Naive B cell (primary cell): Measurements from ENCODE around the gene ARRB2. TPM values are rescaled to one million over a fixed set of nuclear protein-coding genes. Genes with fewer than 3 reads are reported as not detected.

Experiments used
- ATAC-seq, 2 donors: fragments of 150-1000 bp; cut with Tn5 transposase; 2 replicates each; pipeline ENCODE4 v1.10.0; 2021; ENCODE audit warnings: low read depth in 2 of 2, mild to moderate bottlenecking in 2 of 2, moderate library complexity in 2 of 2
- DNase-seq: peaks from one replicate; pipeline ENCODE4 v3.0.0; 2022
- H3K27ac Mint-ChIP-seq, 6 donors: one replicate each; pipeline ENCODE4 v1.8.0; 2020 to 2022; ENCODE audit warnings: mild to moderate bottlenecking in 6 of 6, mixed read lengths in 6 of 6, moderate library complexity in 5 of 6, inconsistent platforms in 2 of 6
- H3K27me3 Mint-ChIP-seq, 3 donors: one replicate each; pipeline ENCODE4 v1.8.0; 2021 to 2022; ENCODE audit warnings: mixed read lengths in 3 of 3, mild to moderate bottlenecking in 1 of 3
- H3K36me3 Mint-ChIP-seq, 2 donors: one replicate each; pipeline ENCODE4 v1.8.0; 2020 to 2022; ENCODE audit warnings: mixed read lengths in 2 of 2, inconsistent platforms in 1 of 2, mild to moderate bottlenecking in 1 of 2
- H3K4me1 Mint-ChIP-seq, 3 donors: one replicate each; pipeline ENCODE4 v1.8.0; 2020 to 2022; ENCODE audit warnings: mixed read lengths in 3 of 3, inconsistent platforms in 1 of 3, mild to moderate bottlenecking in 1 of 3, moderate library complexity in 1 of 3
- H3K4me3 Mint-ChIP-seq, 8 donors: one replicate each; pipeline ENCODE4 v1.8.0; 2020 to 2022; ENCODE audit warnings: mild to moderate bottlenecking in 8 of 8, mixed read lengths in 8 of 8, moderate library complexity in 8 of 8, inconsistent platforms in 2 of 8
- H3K9me3 Mint-ChIP-seq, 7 donors: one replicate each; pipeline ENCODE4 v1.8.0; 2020 to 2022; ENCODE audit warnings: mixed read lengths in 7 of 7, mild to moderate bottlenecking in 5 of 7, inconsistent platforms in 2 of 7, moderate library complexity in 1 of 7
- polyA plus RNA-seq, 6 donors: library from polyadenylated mRNA; unstranded; fragments of 300-500 nt; fragmentation: Illumina TruSeq; gene quantifications; one replicate each; pipeline ENCODE4 v1.2.3, GENCODE V29; 2021; ENCODE audit warnings: low read depth in 6 of 6

The ARRB2 gene
- polyA plus RNA-seq = 10 to 100 TPM; 12.1 to 23.7 (median 14.9) TPM

DNA sequence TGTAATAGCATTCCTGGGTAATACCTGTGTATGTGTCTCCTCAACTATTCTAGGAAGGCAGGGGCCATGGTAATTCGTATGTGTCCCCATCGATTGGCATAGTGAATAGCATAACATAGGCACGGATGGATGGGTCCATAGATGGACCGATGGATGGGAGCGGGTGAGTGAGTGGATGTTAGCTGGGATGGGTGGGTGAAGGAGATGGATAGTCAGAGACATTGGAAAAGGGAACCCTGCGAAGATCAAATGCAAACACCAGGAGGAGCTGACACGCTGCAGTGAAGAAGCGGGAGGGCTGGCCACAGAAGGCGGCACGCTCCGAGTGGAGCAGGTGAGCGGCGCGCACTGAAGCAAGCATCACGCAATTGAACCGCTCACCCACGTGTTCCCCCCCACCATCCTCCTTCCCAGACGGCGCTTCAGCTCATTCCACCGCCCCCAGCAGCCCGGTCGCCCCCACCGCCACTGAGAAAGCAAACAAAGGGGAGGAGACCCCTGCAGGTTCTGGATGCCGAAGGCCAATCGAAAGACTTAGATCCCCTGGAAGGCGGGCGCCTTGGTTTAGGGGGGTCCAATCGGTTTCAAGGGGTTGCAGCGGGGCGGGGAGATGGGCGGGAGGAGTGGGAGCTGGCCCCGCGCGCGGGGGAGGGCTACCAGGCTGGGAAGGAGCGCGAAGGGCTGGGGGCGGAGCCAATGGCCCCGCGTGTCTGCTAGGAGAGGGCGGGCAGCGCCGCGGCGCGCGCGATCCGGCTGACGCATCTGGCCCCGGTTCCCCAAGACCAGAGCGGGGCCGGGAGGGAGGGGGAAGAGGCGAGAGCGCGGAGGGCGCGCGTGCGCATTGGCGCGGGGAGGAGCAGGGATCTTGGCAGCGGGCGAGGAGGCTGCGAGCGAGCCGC lies at the start of gene ARRB2:
Gene ARRB2, plus strand, starts transcription at position 839 of the 899 bp plus-strand sequence. CDS start 90 bp downstream, outside the sequence.
- H3K4me3 Mint-ChIP-seq = peak within 1 kb of the TSS; percentile 75 to 97 (median 91)
- no peaks in the 10 kb centered on the region for H3K27me3 Mint-ChIP-seq
- DNase-seq (peak; percentile 97), ATAC-seq (peak; percentile 80 to 83)
- H3K36me3 Mint-ChIP-seq = no peaks in the 10 kb centered on the region
- H3K27ac Mint-ChIP-seq = peak within 1 kb of the TSS; percentile 59 to 99 (median 89)
- H3K9me3 Mint-ChIP-seq = no peaks in the 10 kb centered on the region
- peaks cover 28 to 49% (median 47%) of the 10 kb centered on the region in 3 donors for H3K4me1 Mint-ChIP-seq

- peaks cover 4 to 12% (median 6%) of the 10 kb centered on the region in 3 donors for H3K27me3 Mint-ChIP-seq
- ATAC-seq = no peak
- H3K36me3 Mint-ChIP-seq = no peaks in the 10 kb centered on the region
- H3K4me1 Mint-ChIP-seq = no peaks in the 10 kb centered on the region
- H3K27ac Mint-ChIP-seq = no peak overlapping the region
- no peak for DNase-seq
- no peak overlapping the region for H3K4me3 Mint-ChIP-seq
- H3K9me3 Mint-ChIP-seq = no peaks in the 10 kb centered on the region
Observed at GRCh38 chr17:4663711-4664110, 46.7 kb upstream of the ARRB2 start.

DNA sequence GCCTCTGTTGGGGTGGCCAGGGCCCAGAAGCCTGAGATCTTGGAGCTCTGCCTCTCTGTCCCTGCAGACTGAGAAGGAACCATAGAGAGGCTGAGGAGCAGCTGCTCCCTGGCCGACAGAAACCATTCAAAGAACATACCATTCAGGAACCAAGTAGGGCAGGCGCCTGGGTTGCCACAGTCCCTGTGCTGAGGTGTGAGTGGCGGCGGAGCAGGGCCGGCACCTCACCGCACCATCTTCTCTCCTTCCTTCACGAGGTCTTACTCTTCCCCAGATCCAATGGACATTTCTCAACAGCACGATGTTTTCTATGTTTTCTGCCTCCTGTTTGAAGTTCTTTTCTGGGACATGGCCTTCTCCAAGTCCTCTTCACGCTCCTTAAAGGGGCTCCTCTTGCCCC lies 46.2 kb upstream of the ARRB2 start:
- DNase-seq (no peak), ATAC-seq (no peak)
- peaks cover 0 to 8% (median under 1%) of the 10 kb centered on the region in 3 donors for H3K27me3 Mint-ChIP-seq
- peak overlapping the region in 1 of 6 donors; percentile 40 for H3K27ac Mint-ChIP-seq
- H3K36me3 Mint-ChIP-seq = no peaks in the 10 kb centered on the region
- H3K4me1 Mint-ChIP-seq = no peaks in the 10 kb centered on the region
- H3K4me3 Mint-ChIP-seq = no peak overlapping the region
- H3K9me3 Mint-ChIP-seq = no peaks in the 10 kb centered on the region

GRCh38 chr17:4665027-4665426 lies 45.4 kb upstream of the ARRB2 start:
- peaks cover 0 to 6% of the 10 kb centered on the region in 2 donors for H3K36me3 Mint-ChIP-seq
- no peaks in the 10 kb centered on the region for H3K4me1 Mint-ChIP-seq
- DNase-seq (no peak), ATAC-seq (no peak)
- H3K27me3 Mint-ChIP-seq = peaks cover 0 to under 1% (median 0%) of the 10 kb centered on the region in 3 donors
- no peaks in the 10 kb centered on the region for H3K9me3 Mint-ChIP-seq
- no peak overlapping the region for H3K4me3 Mint-ChIP-seq
- no peak overlapping the region for H3K27ac Mint-ChIP-seq

- no peaks in the 10 kb centered on the region for H3K9me3 Mint-ChIP-seq
- ATAC-seq (no peak), DNase-seq (no peak)
- no peaks in the 10 kb centered on the region for H3K27me3 Mint-ChIP-seq
- H3K27ac Mint-ChIP-seq = peak overlapping the region in 1 of 6 donors; percentile 0
- H3K36me3 Mint-ChIP-seq = peaks cover 7 to 12% of the 10 kb centered on the region in 2 donors
- H3K4me1 Mint-ChIP-seq = peaks cover 0 to 2% (median 0%) of the 10 kb centered on the region in 3 donors
- no peak overlapping the region for H3K4me3 Mint-ChIP-seq
Observed at GRCh38 chr17:4666296-4666695, 44.1 kb upstream of the ARRB2 start.

DNA sequence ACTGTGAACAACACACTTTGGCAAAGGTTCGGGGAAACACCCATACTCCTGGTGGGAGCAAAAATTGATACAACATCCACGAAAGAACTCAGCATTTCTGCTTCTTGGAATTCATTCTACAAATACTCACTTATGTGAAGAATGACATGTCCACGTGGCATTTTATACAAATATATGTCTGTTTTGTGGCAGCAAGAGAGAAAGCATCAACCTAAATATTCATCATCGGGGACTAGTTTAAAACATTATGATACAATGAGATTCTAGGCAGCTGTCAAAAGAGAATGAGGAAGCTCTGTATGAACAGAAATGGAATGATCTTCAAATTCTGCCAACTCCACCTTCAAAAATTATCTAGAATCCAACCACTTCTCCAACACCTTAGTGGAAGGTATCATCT lies 43.3 kb upstream of the ARRB2 start:
- Mint-ChIP-seq H3K27ac (no peak overlapping the region), H3K36me3 (peaks cover 15 to 16% of the 10 kb centered on the region in 2 donors), H3K9me3 (no peaks in the 10 kb centered on the region), H3K27me3 (no peaks in the 10 kb centered on the region), H3K4me1 (peaks cover 0 to 3% (median 0%) of the 10 kb centered on the region in 3 donors), H3K4me3 (no peak overlapping the region)
- ATAC-seq (no peak), DNase-seq (no peak)

GRCh38 chr17:4672055-4672630 lies 38.3 kb upstream of the ARRB2 start:
- H3K4me1 Mint-ChIP-seq = peaks cover 0 to 3% (median 0%) of the 10 kb centered on the region in 3 donors
- peaks cover 24 to 41% of the 10 kb centered on the region in 2 donors for H3K36me3 Mint-ChIP-seq
- ATAC-seq (no peak), DNase-seq (no peak)
- no peaks in the 10 kb centered on the region for H3K9me3 Mint-ChIP-seq
- no peaks in the 10 kb centered on the region for H3K27me3 Mint-ChIP-seq
- H3K27ac Mint-ChIP-seq = peak overlapping the region in 2 of 6 donors; percentile 47 to 80
- peak overlapping the region in 1 of 8 donors; percentile 84 for H3K4me3 Mint-ChIP-seq

GRCh38 chr17:4672751-4673150 lies 37.7 kb upstream of the ARRB2 start:
- Mint-ChIP-seq H3K4me1 (peaks cover 0 to 3% (median 0%) of the 10 kb centered on the region in 3 donors), H3K4me3 (no peak overlapping the region), H3K36me3 (peaks cover 24 to 41% of the 10 kb centered on the region in 2 donors), H3K27me3 (no peaks in the 10 kb centered on the region), H3K9me3 (no peaks in the 10 kb centered on the region), H3K27ac (no peak overlapping the region)
- ATAC-seq (no peak), DNase-seq (no peak)

- peak overlapping the region in 1 of 8 donors; percentile 42 for H3K4me3 Mint-ChIP-seq
- H3K4me1 Mint-ChIP-seq = peaks cover 0 to 3% (median 0%) of the 10 kb centered on the region in 3 donors
- no peaks in the 10 kb centered on the region for H3K27me3 Mint-ChIP-seq
- H3K27ac Mint-ChIP-seq = peak overlapping the region in 1 of 6 donors; percentile 78
- H3K9me3 Mint-ChIP-seq = no peaks in the 10 kb centered on the region
- H3K36me3 Mint-ChIP-seq = peaks cover 24 to 41% of the 10 kb centered on the region in 2 donors
- no peak for DNase-seq
- no peak for ATAC-seq
Observed at GRCh38 chr17:4673169-4673568, 37.3 kb upstream of the ARRB2 start.

- Mint-ChIP-seq H3K9me3 (no peaks in the 10 kb centered on the region), H3K4me3 (no peak overlapping the region), H3K36me3 (peaks cover 24 to 41% of the 10 kb centered on the region in 2 donors), H3K4me1 (peaks cover 0 to 3% (median 0%) of the 10 kb centered on the region in 3 donors), H3K27ac (no peak overlapping the region), H3K27me3 (no peaks in the 10 kb centered on the region)
- ATAC-seq (no peak), DNase-seq (no peak)
Observed at GRCh38 chr17:4673986-4674684, 36.3 kb upstream of the ARRB2 start.

GRCh38 chr17:4674685-4674998 lies 35.8 kb upstream of the ARRB2 start:
- Mint-ChIP-seq H3K9me3 (no peaks in the 10 kb centered on the region), H3K27ac (peak overlapping the region in 1 of 6 donors; percentile 64), H3K27me3 (no peaks in the 10 kb centered on the region), H3K4me3 (no peak overlapping the region), H3K36me3 (peaks cover 22 to 41% of the 10 kb centered on the region in 2 donors), H3K4me1 (peaks cover 0 to 3% (median 0%) of the 10 kb centered on the region in 3 donors)
- no peak for DNase-seq
- ATAC-seq = no peak

DNA sequence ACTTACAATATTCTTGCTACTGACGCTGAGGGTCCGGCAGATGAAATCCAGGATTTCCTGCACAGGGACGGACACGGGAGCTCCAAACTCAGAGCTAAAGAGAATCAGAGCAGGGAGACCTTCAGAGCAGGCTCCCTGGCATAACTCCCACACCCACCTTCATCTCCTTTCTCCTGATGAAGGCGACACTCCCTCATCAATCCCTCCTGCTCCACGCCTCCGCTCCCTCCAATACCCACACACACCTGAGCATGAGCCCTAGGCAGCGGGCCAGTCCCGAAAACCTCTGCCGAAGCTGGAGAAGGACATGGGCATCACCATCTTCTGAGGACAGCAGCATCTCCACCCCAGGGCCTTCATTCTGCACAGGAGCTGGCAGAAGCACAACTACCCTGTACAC lies 34.6 kb upstream of the ARRB2 start:
- H3K27me3 Mint-ChIP-seq = no peaks in the 10 kb centered on the region
- peaks cover 17 to 42% of the 10 kb centered on the region in 2 donors for H3K36me3 Mint-ChIP-seq
- H3K4me1 Mint-ChIP-seq = peaks cover 0 to 3% (median 0%) of the 10 kb centered on the region in 3 donors
- H3K9me3 Mint-ChIP-seq = no peaks in the 10 kb centered on the region
- no peak for DNase-seq
- peak overlapping the region in 2 of 6 donors; percentile 23 to 60 for H3K27ac Mint-ChIP-seq
- H3K4me3 Mint-ChIP-seq = no peak overlapping the region
- no peak for ATAC-seq

DNA sequence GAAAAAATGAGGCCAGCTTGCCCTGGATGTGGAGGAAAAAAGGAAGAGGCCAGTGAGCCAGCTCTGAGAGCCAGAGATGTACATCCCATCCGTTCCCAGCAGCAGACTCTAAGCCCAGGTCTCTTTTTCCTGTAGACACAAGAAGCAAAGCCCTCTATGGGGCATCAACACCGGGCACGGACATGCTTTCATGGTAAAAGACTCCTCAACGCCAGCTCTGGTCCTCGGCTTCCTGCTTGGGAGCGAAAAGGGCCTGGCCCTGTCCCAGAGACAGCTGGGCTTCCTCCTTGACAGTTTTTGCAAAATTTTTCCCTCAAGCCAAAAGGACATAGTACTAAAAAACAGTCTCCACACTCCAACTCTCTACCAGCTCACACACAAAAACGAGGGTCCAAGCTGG lies 33.6 kb upstream of the ARRB2 start:
- no peaks in the 10 kb centered on the region for H3K9me3 Mint-ChIP-seq
- H3K4me3 Mint-ChIP-seq = no peak overlapping the region
- DNase-seq (no peak), ATAC-seq (no peak)
- H3K27me3 Mint-ChIP-seq = no peaks in the 10 kb centered on the region
- peaks cover 10 to 37% of the 10 kb centered on the region in 2 donors for H3K36me3 Mint-ChIP-seq
- H3K4me1 Mint-ChIP-seq = no peaks in the 10 kb centered on the region
- no peak overlapping the region for H3K27ac Mint-ChIP-seq
